Liver (tissue), 9 donors: ENCODE results near the gene SRGAP3. TPM values are rescaled to one million over a fixed set of nuclear protein-coding genes. Genes with fewer than 3 reads are reported as not detected.

ENCODE experiments used
- DNase-seq: peaks from one replicate; pipeline ENCODE4 v3.0.0-alpha.2; 2017; ENCODE audit warnings: low spot score
- H3K27ac ChIP-seq, 2 donors: one replicate each; pipeline ENCODE4 v1.7.0; 2013; ENCODE audit warnings: inconsistent platforms in 2 of 2, low read length in 2 of 2, control low read depth in 1 of 2, low read depth in 1 of 2, mild to moderate bottlenecking in 1 of 2
- H3K27me3 ChIP-seq, 4 donors: one replicate each; pipeline versions ENCODE4 v1.6.1 to v1.7.0; 2013; ENCODE audit warnings: low read length in 3 of 4, inconsistent platforms in 1 of 4, mild to moderate bottlenecking in 1 of 4, moderate library complexity in 1 of 4; ENCODE audit not compliant: control insufficient read depth in 4 of 4, insufficient read depth in 4 of 4
- H3K36me3 ChIP-seq, 4 donors: one replicate each; pipeline versions ENCODE4 v1.6.1 to v1.7.0; 2013; ENCODE audit warnings: low read length in 3 of 4, mild to moderate bottlenecking in 3 of 4, low read depth in 1 of 4, moderate library complexity in 1 of 4; ENCODE audit not compliant: control insufficient read depth in 4 of 4, insufficient read depth in 3 of 4
- H3K4me1 ChIP-seq, 4 donors: one replicate each; pipeline versions ENCODE4 v1.6.1 to v1.7.0; 2013; ENCODE audit warnings: low read length in 3 of 4, mild to moderate bottlenecking in 3 of 4, moderate library complexity in 1 of 4; ENCODE audit not compliant: control insufficient read depth in 4 of 4, insufficient read depth in 4 of 4
- H3K4me3 ChIP-seq, 3 donors: one replicate each; pipeline versions ENCODE4 v1.6.1 to v1.7.0; 2013; ENCODE audit warnings: low read length in 3 of 3, control low read depth in 1 of 3, low read depth in 1 of 3, mild to moderate bottlenecking in 1 of 3
- H3K9ac ChIP-seq, 2 donors: one replicate each; pipeline ENCODE4 v1.7.0; 2013; ENCODE audit warnings: low read length in 2 of 2, mild to moderate bottlenecking in 2 of 2, moderate library complexity in 2 of 2, control low read depth in 1 of 2, low read depth in 1 of 2
- H3K9me3 ChIP-seq, 4 donors: one replicate each; pipeline versions ENCODE4 v1.6.1 to v1.7.0; 2013; ENCODE audit warnings: low read length in 3 of 4; ENCODE audit not compliant: control insufficient read depth in 4 of 4
- EGR1 ChIP-seq, 2 donors: IDR thresholded peaks; 2 replicates each; pipeline ENCODE4 v1.6.1; 2016 to 2018; ENCODE audit warnings: antibody characterized with exemption in 2 of 2, low read depth in 2 of 2
- FOXA2 ChIP-seq: IDR thresholded peaks from 2 replicates; pipeline ENCODE4 v1.6.1; 2016; ENCODE audit warnings: antibody characterized with exemption
- HNF4A ChIP-seq, 2 donors: conservative IDR thresholded peaks; 2 replicates each; pipeline ENCODE4 v1.6.1; 2016; ENCODE audit warnings: antibody characterized with exemption in 2 of 2, mild to moderate bottlenecking in 2 of 2
- JUND ChIP-seq, 2 donors: IDR thresholded peaks; 2 replicates each; pipeline ENCODE4 v1.6.1; 2016; ENCODE audit warnings: antibody characterized with exemption in 2 of 2
- NR2F2 ChIP-seq: IDR thresholded peaks from 2 replicates; pipeline ENCODE4 v1.6.1; 2016; ENCODE audit warnings: antibody characterized with exemption
- REST ChIP-seq: IDR thresholded peaks from 2 replicates; pipeline ENCODE4 v1.6.1; 2016; ENCODE audit warnings: antibody characterized with exemption, mild to moderate bottlenecking
- SP1 ChIP-seq: IDR thresholded peaks from 2 replicates; pipeline ENCODE4 v1.6.1; 2018; ENCODE audit warnings: antibody characterized with exemption, mild to moderate bottlenecking
- TAF1 ChIP-seq: conservative IDR thresholded peaks from 2 replicates; pipeline ENCODE4 v1.6.1; 2016; ENCODE audit warnings: antibody characterized with exemption, mild to moderate bottlenecking
- WGBS: extraction: QIAGEN DNeasy Blood & Tissue Kit; methylation state at CpG from one replicate; pipeline ENCODE4 v1.1.7; 2013; 5-methylcytosine and 5-hydroxymethylcytosine counted together
- polyA plus RNA-seq, 2 donors: library from polyadenylated mRNA; stranded (reverse) in 1 of 2; unstranded in 1 of 2; fragments of 200-250 nt in 1 of 2; fragments of >200 nt in 1 of 2; fragmentation: Nextera tagmentation in 1 of 2; extraction: Ambion mirVana in 1 of 2; gene quantifications; one replicate each; pipeline versions ENCODE4 v1.2.1 to v1.2.3, GENCODE V29; 2013 to 2015
- total RNA-seq, 2 donors: library from RNA; depleted of rRNA; stranded (reverse); fragments of >200 nt; gene quantifications; one replicate each; pipeline ENCODE4 v1.2.3, GENCODE V29; 2014
- TF ChIP-seq, protein P1 (sequence below): IDR thresholded peaks from 2 replicates; pipeline ENCODE4 v1.6.1; 2016; ENCODE audit warnings: antibody characterized with exemption
- TF ChIP-seq, protein P2 (sequence below): IDR thresholded peaks from 2 replicates; pipeline ENCODE4 v1.6.1; 2016; ENCODE audit warnings: antibody characterized with exemption
- donor health status: healthy.
- donor health status: healthy.
- donor health status: healthy.
- donor health status: healthy.
- donor health status: healthy.

SRGAP3 gene
- total and polyA plus RNA-seq, 4 donors, result 0.61 to 4.2 (median 1.6) TPM

DNA sequence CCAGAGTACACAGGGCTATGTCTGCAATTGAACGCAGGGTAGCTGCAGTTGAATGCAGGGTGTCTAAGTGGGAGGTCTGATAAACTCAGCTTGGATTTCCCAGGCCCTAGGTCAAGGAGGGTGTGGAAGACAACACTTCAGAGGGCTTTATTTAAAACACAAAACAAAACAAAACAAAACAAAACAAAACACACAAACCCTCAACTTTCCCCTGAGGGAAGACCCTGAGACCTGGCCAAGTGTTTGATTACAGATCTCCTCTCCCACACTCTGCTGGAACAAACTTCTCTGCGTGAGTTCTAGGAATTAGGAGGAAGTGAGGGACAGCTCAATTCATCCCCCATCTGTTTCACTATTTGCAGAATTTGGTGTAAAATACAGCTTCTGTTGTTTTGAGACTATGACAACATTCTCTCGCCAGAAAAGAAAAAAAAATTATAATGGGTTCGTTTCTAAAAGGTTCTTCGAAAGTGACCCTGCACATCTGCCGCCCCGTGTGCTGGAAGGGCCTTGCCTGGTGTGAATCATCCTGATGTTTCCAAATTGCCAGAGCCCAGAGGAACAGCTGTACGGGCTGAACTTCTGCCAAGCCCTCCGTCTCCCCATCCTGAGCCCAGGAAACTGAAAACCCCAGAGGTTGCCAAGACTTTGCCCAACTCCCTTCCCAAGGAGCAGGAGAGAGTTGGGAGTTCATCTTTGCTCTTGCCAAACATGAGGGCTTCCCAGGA, 212.9 kb downstream of the SRGAP3 start:
- H3K9ac ChIP-seq, result no peak overlapping the region
- 68% methylated on average over 9 of the region's 9 CpGs for WGBS
- TF ChIP-seq HNF4A (conservative IDR thresholded peaks at IDR 0.05), result no peak
- TF ChIP-seq EGR1 (IDR thresholded peaks at IDR 0.05; ENCODE audit: low read depth in 2 of 2), result no peak
- TF ChIP-seq JUND (IDR thresholded peaks at IDR 0.05), result no peak
- no peak for DNase-seq
- no peaks in the 10 kb centered on the region for H3K36me3 ChIP-seq
- H3K4me1 ChIP-seq, result no peaks in the 10 kb centered on the region
- H3K9me3 ChIP-seq, result no peaks in the 10 kb centered on the region
- H3K27ac ChIP-seq, result no peak overlapping the region
- no peak overlapping the region for H3K4me3 ChIP-seq
- no peaks in the 10 kb centered on the region for H3K27me3 ChIP-seq

GRCh38 chr3:9035961-9036360, 213.5 kb downstream of the SRGAP3 start:
- Histone ChIP-seq H3K9ac (no peak overlapping the region), H3K4me3 (no peak overlapping the region), H3K9me3 (no peaks in the 10 kb centered on the region), H3K27me3 (no peaks in the 10 kb centered on the region), H3K27ac (no peak overlapping the region), H3K36me3 (no peaks in the 10 kb centered on the region), H3K4me1 (no peaks in the 10 kb centered on the region)
- 89% methylated on average over 2 of the region's 2 CpGs for WGBS
- DNase-seq, result no peak
- TF ChIP-seq, protein P1, sequence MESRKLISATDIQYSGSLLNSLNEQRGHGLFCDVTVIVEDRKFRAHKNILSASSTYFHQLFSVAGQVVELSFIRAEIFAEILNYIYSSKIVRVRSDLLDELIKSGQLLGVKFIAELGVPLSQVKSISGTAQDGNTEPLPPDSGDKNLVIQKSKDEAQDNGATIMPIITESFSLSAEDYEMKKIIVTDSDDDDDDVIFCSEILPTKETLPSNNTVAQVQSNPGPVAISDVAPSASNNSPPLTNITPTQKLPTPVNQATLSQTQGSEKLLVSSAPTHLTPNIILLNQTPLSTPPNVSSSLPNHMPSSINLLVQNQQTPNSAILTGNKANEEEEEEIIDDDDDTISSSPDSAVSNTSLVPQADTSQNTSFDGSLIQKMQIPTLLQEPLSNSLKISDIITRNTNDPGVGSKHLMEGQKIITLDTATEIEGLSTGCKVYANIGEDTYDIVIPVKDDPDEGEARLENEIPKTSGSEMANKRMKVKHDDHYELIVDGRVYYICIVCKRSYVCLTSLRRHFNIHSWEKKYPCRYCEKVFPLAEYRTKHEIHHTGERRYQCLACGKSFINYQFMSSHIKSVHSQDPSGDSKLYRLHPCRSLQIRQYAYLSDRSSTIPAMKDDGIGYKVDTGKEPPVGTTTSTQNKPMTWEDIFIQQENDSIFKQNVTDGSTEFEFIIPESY, result no peak
- TF ChIP-seq NR2F2 (no peak), TAF1 (no peak), REST (no peak), FOXA2 (no peak)
- TF ChIP-seq, protein P2, sequence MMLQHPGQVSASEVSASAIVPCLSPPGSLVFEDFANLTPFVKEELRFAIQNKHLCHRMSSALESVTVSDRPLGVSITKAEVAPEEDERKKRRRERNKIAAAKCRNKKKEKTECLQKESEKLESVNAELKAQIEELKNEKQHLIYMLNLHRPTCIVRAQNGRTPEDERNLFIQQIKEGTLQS, result no peak

DNA sequence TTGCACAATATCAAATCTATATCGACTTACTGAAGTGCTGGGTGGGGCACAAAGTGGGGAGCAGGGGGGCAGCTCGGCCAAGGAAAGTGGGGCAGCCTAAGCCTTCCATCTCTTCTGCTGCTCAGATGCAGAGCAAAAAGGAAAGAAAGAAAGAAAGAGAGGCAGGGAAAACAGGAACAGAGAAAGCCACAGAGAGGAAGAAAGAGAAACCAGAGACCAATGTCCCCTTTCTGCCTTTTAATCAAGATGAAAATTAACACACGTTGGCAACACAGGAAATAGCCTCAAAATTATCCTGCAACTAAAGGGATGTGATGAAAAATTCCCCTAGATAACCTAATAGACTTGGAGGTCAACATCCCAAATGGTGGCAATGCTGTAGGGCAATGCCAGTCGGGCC, 214.0 kb downstream of the SRGAP3 start:
- 70% methylated on average over 4 of the region's 4 CpGs for WGBS
- Histone ChIP-seq H3K27ac (no peak overlapping the region), H3K4me3 (no peak overlapping the region), H3K9me3 (no peaks in the 10 kb centered on the region), H3K36me3 (no peaks in the 10 kb centered on the region), H3K4me1 (no peaks in the 10 kb centered on the region), H3K27me3 (no peaks in the 10 kb centered on the region), H3K9ac (no peak overlapping the region)
- DNase-seq, result no peak
- TF ChIP-seq SP1 (no peak), FOXA2 (no peak), EGR1 (IDR thresholded peaks at IDR 0.05; ENCODE audit: low read depth in 2 of 2) (no peak), NR2F2 (no peak)
